ENCODE measurements around the gene ADGRG6. TPM values are rescaled to one million over a fixed set of nuclear protein-coding genes. Genes with fewer than 3 reads are reported as not detected.

The ADGRG6 gene
- 16.7 and 22.0 TPM in 2 replicates for total RNA-seq

GRCh38 chr6:142301651-142302391 lies at the start of gene ADGRG6:
Gene ADGRG6, plus strand, starts transcription at chr6:142302007. Its CDS starts 323 bp downstream, at chr6:142302330.

Other genes with a start within 250 kb of the ADGRG6 start
- not detected in 2 replicates for gene GJE1, start 169.1 kb upstream of the ADGRG6 start, total RNA-seq
- gene NMBR, start 154.9 kb upstream of the ADGRG6 start, total RNA-seq = not detected in 2 replicates
- 41.2 and 73.7 TPM in 2 replicates for gene VTA1, start 154.7 kb upstream of the ADGRG6 start, total RNA-seq